Raji (cell line): Measurements from ENCODE around the gene TNFRSF1A.

Experiments
- POLR2A ChIP-seq: IDR thresholded peaks from 2 replicates; pipeline ENCODE4 v1.6.1; 2011; ENCODE audit warnings: low read depth, low read length, control low read depth; ENCODE audit not compliant: insufficient read depth

Gene TNFRSF1A

GRCh38 chr12:6328045-6328779 is 13.7 kb downstream of the TNFRSF1A start:
- no peak for TF ChIP-seq POLR2A

GRCh38 chr12:6327229-6328041 is 14.4 kb downstream of the TNFRSF1A start:
- no peak for TF ChIP-seq POLR2A

GRCh38 chr12:6326316-6327228 is 15.3 kb downstream of the TNFRSF1A start:
- TF ChIP-seq POLR2A, result no peak

- no peak for TF ChIP-seq POLR2A
Measured at GRCh38 chr12:6324936-6325750, 16.7 kb downstream of the TNFRSF1A start.

GRCh38 chr12:6323995-6324711 is 17.7 kb downstream of the TNFRSF1A start:
- no peak for TF ChIP-seq POLR2A

- no peak for TF ChIP-seq POLR2A
Measured at GRCh38 chr12:6323340-6323994, 18.4 kb downstream of the TNFRSF1A start.

GRCh38 chr12:6322969-6323339 is 18.9 kb downstream of the TNFRSF1A start:
- TF ChIP-seq POLR2A, result no peak

- TF ChIP-seq POLR2A, result no peak
Measured at GRCh38 chr12:6322352-6322751, 19.5 kb downstream of the TNFRSF1A start.

- no peak for TF ChIP-seq POLR2A
Measured at GRCh38 chr12:6321905-6322304, 20.0 kb downstream of the TNFRSF1A start.

- TF ChIP-seq POLR2A, result no peak
Measured at GRCh38 chr12:6319446-6319845, 22.4 kb downstream of the TNFRSF1A start.

- TF ChIP-seq POLR2A, result no peak
Measured at GRCh38 chr12:6318440-6318879, 23.4 kb downstream of the TNFRSF1A start.

GRCh38 chr12:6317693-6318439 is 24.0 kb downstream of the TNFRSF1A start:
- no peak for TF ChIP-seq POLR2A
